H9 (cell line): Measurements from ENCODE around the gene FMN1. TPM values are rescaled to one million over a fixed set of nuclear protein-coding genes. Genes with fewer than 3 reads are reported as not detected.

Source experiments
- DNase-seq: peaks from one replicate; pipeline ENCODE4 v3.0.0-alpha.2; 2017
- H2AFZ ChIP-seq: one replicate; pipeline ENCODE4 v1.6.1; 2013; ENCODE audit warnings: mild to moderate bottlenecking, low read length, control low read depth, moderate library complexity
- H2AK5ac ChIP-seq: 2 replicates; pipeline ENCODE4 v1.6.1; 2013; ENCODE audit warnings: low read length, control low read depth, mixed read lengths; ENCODE audit not compliant: insufficient read length
- H2BK120ac ChIP-seq: one replicate; pipeline ENCODE4 v1.6.1; 2013; ENCODE audit warnings: low read depth, mild to moderate bottlenecking, low read length, control low read depth, inconsistent platforms; ENCODE audit not compliant: poor library complexity, severe bottlenecking
- H2BK12ac ChIP-seq: 2 replicates; pipeline ENCODE4 v1.6.1; 2013; ENCODE audit warnings: low read length, control low read depth, mixed read lengths, low read depth; ENCODE audit not compliant: insufficient read length
- H2BK15ac ChIP-seq: 2 replicates; pipeline ENCODE4 v1.6.1; 2013; ENCODE audit warnings: low read depth, low read length, control low read depth
- H2BK20ac ChIP-seq: one replicate; pipeline ENCODE4 v1.6.1; 2013; ENCODE audit warnings: low read depth, mild to moderate bottlenecking, low read length, control low read depth, inconsistent platforms; ENCODE audit not compliant: poor library complexity, severe bottlenecking
- H2BK5ac ChIP-seq: 2 replicates; pipeline ENCODE4 v1.6.1; 2013; ENCODE audit warnings: low read length, control low read depth, mixed read lengths; ENCODE audit not compliant: insufficient read length
- H3K14ac ChIP-seq: 2 replicates; pipeline ENCODE4 v1.6.1; 2013; ENCODE audit warnings: low read length, control low read depth; ENCODE audit not compliant: insufficient read depth
- H3K18ac ChIP-seq: 2 replicates; pipeline ENCODE4 v1.6.1; 2013; ENCODE audit warnings: low read depth, mild to moderate bottlenecking, mixed read lengths, low read length, control low read depth; ENCODE audit not compliant: insufficient read length
- H3K23ac ChIP-seq: 2 replicates; pipeline ENCODE4 v1.6.1; 2013; ENCODE audit warnings: low read length, control low read depth, mixed read lengths, low read depth; ENCODE audit not compliant: insufficient read length
- H3K23me2 ChIP-seq: 2 replicates; pipeline ENCODE4 v1.6.1; 2013; ENCODE audit warnings: low read depth, mild to moderate bottlenecking, mixed read lengths, low read length, control low read depth; ENCODE audit not compliant: insufficient read length, poor library complexity, severe bottlenecking
- H3K27ac ChIP-seq: 2 replicates; pipeline ENCODE4 v1.5.1; 2013; ENCODE audit warnings: low read length, control low read depth, mixed read lengths, low read depth; ENCODE audit not compliant: insufficient read length
- H3K27me3 ChIP-seq: 2 replicates; pipeline ENCODE4 v1.6.1; 2013; ENCODE audit warnings: low read length, control low read depth, inconsistent platforms; ENCODE audit not compliant: insufficient read depth
- H3K4ac ChIP-seq: 2 replicates; pipeline ENCODE4 v1.6.1; 2013; ENCODE audit warnings: low read depth, mild to moderate bottlenecking, control low read depth, inconsistent platforms, low read length, moderate library complexity
- H3K4me1 ChIP-seq: 2 replicates; pipeline ENCODE4 v1.6.1; 2013; ENCODE audit warnings: low read length, control low read depth, inconsistent platforms; ENCODE audit not compliant: insufficient read depth
- H3K4me2 ChIP-seq: 2 replicates; pipeline ENCODE4 v1.6.1; 2013; ENCODE audit warnings: low read length, control low read depth, mixed read lengths; ENCODE audit not compliant: insufficient read length, insufficient read depth
- H3K56ac ChIP-seq: 2 replicates; pipeline ENCODE4 v1.6.1; 2013; ENCODE audit warnings: low read depth, mild to moderate bottlenecking, mixed read lengths, low read length, control low read depth; ENCODE audit not compliant: insufficient read length
- H3K79me1 ChIP-seq: 2 replicates; pipeline ENCODE4 v1.6.1; 2013; ENCODE audit warnings: low read depth, mild to moderate bottlenecking, moderate library complexity, low read length, control low read depth, inconsistent platforms; ENCODE audit not compliant: insufficient read depth, poor library complexity, severe bottlenecking
- H3K79me2 ChIP-seq: 2 replicates; pipeline ENCODE4 v1.6.1; 2013; ENCODE audit warnings: low read length, control low read depth, inconsistent platforms; ENCODE audit not compliant: insufficient read depth
- H3K9ac ChIP-seq: 2 replicates; pipeline ENCODE4 v1.6.1; 2013; ENCODE audit warnings: low read length, control low read depth, mixed read lengths; ENCODE audit not compliant: insufficient read length; ENCODE audit errors: extremely low read depth
- H3K9me3 ChIP-seq: one replicate; pipeline ENCODE4 v1.6.1; 2013; ENCODE audit warnings: low read depth, low read length, inconsistent platforms; ENCODE audit not compliant: control insufficient read depth
- H3T11ph ChIP-seq: one replicate; pipeline ENCODE4 v1.6.1; 2013; ENCODE audit warnings: mild to moderate bottlenecking, low read length, control low read depth, inconsistent platforms
- H4K20me1 ChIP-seq: one replicate; pipeline ENCODE4 v1.6.1; 2013; ENCODE audit not compliant: control insufficient read depth, insufficient read length, insufficient read depth
- H4K5ac ChIP-seq: 2 replicates; pipeline ENCODE4 v1.6.1; 2013; ENCODE audit warnings: low read depth, mild to moderate bottlenecking, mixed read lengths, low read length, control low read depth; ENCODE audit not compliant: insufficient read length
- H4K8ac ChIP-seq: replicated peaks from 2 replicates; pipeline ENCODE4 v1.6.1; 2013; ENCODE audit warnings: low read length, control low read depth, mixed read lengths, low read depth; ENCODE audit not compliant: insufficient read length
- H4K91ac ChIP-seq: 2 replicates; pipeline ENCODE4 v1.6.1; 2013; ENCODE audit warnings: low read depth, mild to moderate bottlenecking, moderate library complexity, mixed read lengths, low read length, control low read depth; ENCODE audit not compliant: insufficient read length
- H3K27ac Mint-ChIP-seq, 3 experiments: 2 replicates in 2 of 3; 3 replicates in 1 of 3; pipeline ENCODE4 v1.8.0; 2020 to 2021; ENCODE audit warnings: mixed read lengths in 3 of 3, mild to moderate bottlenecking in 1 of 3, moderate library complexity in 1 of 3
- H3K27me3 Mint-ChIP-seq: 2 replicates; pipeline ENCODE4 v1.8.0; 2021; ENCODE audit warnings: low read depth, mild to moderate bottlenecking, moderate library complexity, mixed read lengths
- H3K36me3 Mint-ChIP-seq, 3 experiments: 2 replicates in 2 of 3; 3 replicates in 1 of 3; pipeline ENCODE4 v1.8.0; 2020 to 2021; ENCODE audit warnings: low read depth in 3 of 3, mixed read lengths in 3 of 3; ENCODE audit not compliant: insufficient read depth in 1 of 3
- H3K4me1 Mint-ChIP-seq, 2 experiments: 2 replicates each; pipeline ENCODE4 v1.8.0; 2020; ENCODE audit warnings: mixed read lengths in 2 of 2
- H3K4me3 Mint-ChIP-seq, 2 experiments: 2 replicates in 1 of 2; 3 replicates in 1 of 2; pipeline ENCODE4 v1.8.0; 2020 to 2021; ENCODE audit warnings: mild to moderate bottlenecking in 2 of 2, mixed read lengths in 2 of 2, moderate library complexity in 1 of 2
- H3K9me3 Mint-ChIP-seq, 2 experiments: 2 replicates in 1 of 2; 3 replicates in 1 of 2; pipeline ENCODE4 v1.8.0; 2020; ENCODE audit warnings: mild to moderate bottlenecking in 2 of 2, mixed read lengths in 2 of 2, moderate library complexity in 1 of 2
- WGBS: extraction: QIAGEN DNeasy Blood & Tissue Kit; methylation state at CpG from one replicate; pipeline ENCODE4 v1.1.7; 2013; ENCODE audit warnings: missing lambda C conversion rate, low lambda C conversion rate, mixed read lengths; ENCODE audit not compliant: insufficient read length; ENCODE audit errors: extremely low coverage; 5-methylcytosine and 5-hydroxymethylcytosine counted together
- total RNA-seq: library from RNA; stranded (reverse); gene quantifications from 2 replicates; pipeline ENCODE4 v1.2.1, GENCODE V29; 2021
- TF ChIP-seq, protein P1 (sequence below): fragments of 200-600 bp; sonication (generic); conservative IDR thresholded peaks from 3 replicates; pipeline ENCODE4 v1.8.0; 2021; ENCODE audit warnings: antibody characterized with exemption, mild to moderate bottlenecking

The FMN1 gene
- total RNA-seq, 1 experiment from 2014 or later, result 1.9 TPM

DNA sequence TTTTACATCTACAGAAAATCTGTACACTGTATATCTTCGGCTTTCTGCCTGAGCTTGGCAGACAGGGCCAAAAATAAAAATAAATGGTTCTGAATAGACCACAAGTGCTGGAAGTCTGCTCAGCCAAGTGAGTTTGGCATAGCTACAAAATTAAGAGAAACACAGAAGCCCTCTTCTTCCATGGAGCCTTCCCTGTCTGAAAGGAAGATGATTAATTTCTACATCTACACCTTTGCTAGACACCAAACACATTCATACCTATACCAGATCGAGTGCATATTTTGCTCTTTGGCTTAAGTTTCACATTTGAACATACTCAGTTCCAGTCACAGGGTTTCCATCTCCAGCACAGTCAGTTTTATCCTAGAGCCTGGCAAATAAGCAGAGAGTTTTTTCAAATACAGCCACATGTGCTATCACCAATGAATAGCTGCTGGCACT, 252.1 kb downstream of the FMN1 start:
- H3K9me3 Mint-ChIP-seq, result no peaks in the 10 kb centered on the region
- H3K4me3 Mint-ChIP-seq, result no peak overlapping the region
- Histone ChIP-seq H3K23me2 (no peaks in the 10 kb centered on the region), H2BK15ac (no peak overlapping the region), H4K5ac (no peak overlapping the region), H3K27ac (no peak overlapping the region), H3T11ph (no peak overlapping the region), H2BK120ac (no peak overlapping the region), H4K8ac (no peak overlapping the region), H3K18ac (no peak overlapping the region), H2AK5ac (no peak overlapping the region), H3K14ac (no peak overlapping the region), H3K9ac (no peak overlapping the region), H3K4me1 (no peaks in the 10 kb centered on the region), H2AFZ (no peak overlapping the region), H3K23ac (no peak overlapping the region), H2BK12ac (no peak overlapping the region), H3K56ac (no peak overlapping the region), H3K9me3 (no peaks in the 10 kb centered on the region), H4K91ac (no peak overlapping the region), H2BK5ac (no peak overlapping the region), H2BK20ac (no peak overlapping the region), H3K79me2 (no peaks in the 10 kb centered on the region), H4K20me1 (no peaks in the 10 kb centered on the region), H3K4me2 (no peak overlapping the region), H3K79me1 (no peaks in the 10 kb centered on the region), H3K27me3 (no peaks in the 10 kb centered on the region), H3K4ac (no peak overlapping the region)
- no peaks in the 10 kb centered on the region; the same call in 1 of the 2 replicates for H3K27me3 Mint-ChIP-seq
- H3K27ac Mint-ChIP-seq, result no peak overlapping the region
- peaks cover 0 to 4% of the 10 kb centered on the region in 2 experiments; a peak in 1 of 4 replicates for H3K4me1 Mint-ChIP-seq
- no CpG with 5 or more reads among the region's 2 CpGs for WGBS
- TF ChIP-seq, protein P1, sequence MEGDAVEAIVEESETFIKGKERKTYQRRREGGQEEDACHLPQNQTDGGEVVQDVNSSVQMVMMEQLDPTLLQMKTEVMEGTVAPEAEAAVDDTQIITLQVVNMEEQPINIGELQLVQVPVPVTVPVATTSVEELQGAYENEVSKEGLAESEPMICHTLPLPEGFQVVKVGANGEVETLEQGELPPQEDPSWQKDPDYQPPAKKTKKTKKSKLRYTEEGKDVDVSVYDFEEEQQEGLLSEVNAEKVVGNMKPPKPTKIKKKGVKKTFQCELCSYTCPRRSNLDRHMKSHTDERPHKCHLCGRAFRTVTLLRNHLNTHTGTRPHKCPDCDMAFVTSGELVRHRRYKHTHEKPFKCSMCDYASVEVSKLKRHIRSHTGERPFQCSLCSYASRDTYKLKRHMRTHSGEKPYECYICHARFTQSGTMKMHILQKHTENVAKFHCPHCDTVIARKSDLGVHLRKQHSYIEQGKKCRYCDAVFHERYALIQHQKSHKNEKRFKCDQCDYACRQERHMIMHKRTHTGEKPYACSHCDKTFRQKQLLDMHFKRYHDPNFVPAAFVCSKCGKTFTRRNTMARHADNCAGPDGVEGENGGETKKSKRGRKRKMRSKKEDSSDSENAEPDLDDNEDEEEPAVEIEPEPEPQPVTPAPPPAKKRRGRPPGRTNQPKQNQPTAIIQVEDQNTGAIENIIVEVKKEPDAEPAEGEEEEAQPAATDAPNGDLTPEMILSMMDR, result no peak
- H3K36me3 Mint-ChIP-seq, result no peaks in the 10 kb centered on the region; a peak in 1 of 7 replicates
- DNase-seq, result no peak
